ENCODE measurements around the gene ARHGAP26. TPM values are rescaled to one million over a fixed set of nuclear protein-coding genes. Genes with fewer than 3 reads are reported as not detected.

Gene ARHGAP26
- total RNA-seq, 1 donor from 2014 or later = 15.1 TPM

DNA sequence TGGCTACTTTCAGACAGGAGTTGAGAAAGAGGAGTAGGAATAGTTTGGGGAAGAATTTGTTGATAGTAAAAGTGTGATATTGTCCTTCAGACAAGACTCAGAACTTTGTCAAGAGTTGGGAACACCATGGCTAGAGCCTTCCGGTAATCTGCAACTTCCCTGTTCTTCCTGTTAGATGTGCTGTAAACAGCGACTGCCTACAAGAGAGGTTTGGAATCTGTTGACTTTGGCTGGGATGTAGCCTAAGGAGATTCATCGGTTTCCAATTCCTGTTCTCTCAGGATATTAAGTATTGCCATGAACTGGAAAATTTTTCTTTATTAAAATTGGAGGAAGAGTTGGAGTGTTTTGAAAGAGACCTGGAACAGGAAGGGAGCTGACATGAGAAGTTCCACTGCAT is 43.9 kb downstream of the ARHGAP26 start:
- Mint-ChIP-seq H3K36me3 (ENCODE audit: low read depth) (no peaks in the 10 kb centered on the region), H3K9me3 (no peaks in the 10 kb centered on the region), H3K4me3 (ENCODE audit: low read depth) (no peak overlapping the region), H3K4me1 (ENCODE audit: low read depth) (peaks cover 36% of the 10 kb centered on the region), H3K27ac (no peak overlapping the region), H3K27me3 (ENCODE audit: low read depth) (no peaks in the 10 kb centered on the region)
- intact Hi-C loops (cut with micrococcal nuclease) = no loop called here
- DNase-seq (ENCODE audit: low spot score) = no peak

DNA sequence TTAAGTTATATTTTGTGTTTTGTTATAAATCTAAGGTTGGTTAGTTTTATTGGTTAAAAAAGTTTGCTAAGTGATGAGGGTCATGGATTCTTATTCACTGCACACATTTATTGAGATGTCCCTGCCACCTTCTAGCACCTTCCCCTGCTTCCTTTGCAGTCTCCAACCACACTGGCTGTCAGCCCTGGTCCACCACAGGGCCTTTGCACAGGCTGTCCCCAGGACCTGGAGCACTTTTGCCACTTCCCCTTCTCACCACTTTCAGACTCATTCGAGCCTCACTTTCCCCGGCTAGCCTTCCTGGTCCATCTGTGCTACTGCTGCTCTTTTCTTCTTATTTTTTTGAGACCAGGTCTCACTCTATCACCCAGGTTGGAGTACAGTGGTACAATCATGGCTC is 45.3 kb downstream of the ARHGAP26 start:
- no peaks in the 10 kb centered on the region for H3K36me3 Mint-ChIP-seq (ENCODE audit: low read depth)
- H3K9me3 Mint-ChIP-seq = no peaks in the 10 kb centered on the region
- H3K27me3 Mint-ChIP-seq (ENCODE audit: low read depth) = no peaks in the 10 kb centered on the region
- intact Hi-C loops (cut with micrococcal nuclease) = no loop called here
- H3K4me3 Mint-ChIP-seq (ENCODE audit: low read depth) = no peak overlapping the region
- no peak for DNase-seq (ENCODE audit: low spot score)
- no peak overlapping the region for H3K27ac Mint-ChIP-seq
- peaks cover 35% of the 10 kb centered on the region for H3K4me1 Mint-ChIP-seq (ENCODE audit: low read depth)

DNA sequence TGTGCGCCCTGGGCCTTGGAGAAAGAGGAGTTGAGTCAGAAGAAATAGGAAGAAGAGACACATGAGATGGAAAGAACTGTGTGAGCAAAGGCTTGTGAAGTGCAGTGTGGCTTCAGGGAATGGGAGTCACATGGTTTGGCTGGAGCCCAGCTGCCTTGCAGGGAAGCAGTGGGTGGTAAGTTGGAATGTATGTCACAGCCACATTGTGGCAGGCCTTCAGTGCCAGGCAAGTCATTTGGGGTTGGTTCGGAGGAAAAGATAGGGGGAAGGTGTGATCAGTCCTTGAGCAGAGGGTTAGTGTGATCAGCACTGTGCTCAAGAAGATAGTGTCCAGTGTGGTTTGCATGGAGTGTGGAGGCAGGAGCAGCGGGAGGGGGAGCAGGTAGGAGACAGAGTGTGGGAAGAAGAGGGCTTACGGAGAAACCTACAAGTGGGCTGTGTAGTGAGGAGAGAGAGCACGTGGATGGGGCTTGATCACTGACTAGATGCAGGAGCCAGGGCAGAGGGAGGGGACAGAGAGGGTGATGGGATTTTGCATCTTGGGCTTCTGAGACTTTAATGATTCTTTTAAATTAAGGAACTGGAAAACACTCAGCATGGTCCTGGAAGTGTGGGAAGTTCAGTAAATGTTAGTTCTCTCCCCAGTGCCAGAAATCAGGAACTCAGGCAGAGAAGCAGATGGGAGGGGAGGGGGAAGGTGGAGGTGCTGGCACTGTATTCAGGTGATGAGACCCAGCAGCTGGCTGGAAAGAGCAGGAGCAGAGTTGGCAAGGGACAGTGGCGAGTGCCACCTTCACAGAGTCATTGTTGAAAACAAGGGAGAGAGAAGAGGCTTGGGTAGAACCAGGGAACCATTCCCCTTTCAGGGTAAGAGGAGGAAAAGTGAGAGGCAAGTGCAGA is 46.6 kb downstream of the ARHGAP26 start:
- Mint-ChIP-seq H3K4me1 (ENCODE audit: low read depth) (peaks cover 43% of the 10 kb centered on the region), H3K27me3 (ENCODE audit: low read depth) (no peaks in the 10 kb centered on the region), H3K36me3 (ENCODE audit: low read depth) (no peaks in the 10 kb centered on the region), H3K27ac (peak overlapping the region; percentile 12), H3K4me3 (ENCODE audit: low read depth) (no peak overlapping the region), H3K9me3 (no peaks in the 10 kb centered on the region)
- no peak for DNase-seq (ENCODE audit: low spot score)
- intact Hi-C loops (cut with micrococcal nuclease) = no loop called here

DNA sequence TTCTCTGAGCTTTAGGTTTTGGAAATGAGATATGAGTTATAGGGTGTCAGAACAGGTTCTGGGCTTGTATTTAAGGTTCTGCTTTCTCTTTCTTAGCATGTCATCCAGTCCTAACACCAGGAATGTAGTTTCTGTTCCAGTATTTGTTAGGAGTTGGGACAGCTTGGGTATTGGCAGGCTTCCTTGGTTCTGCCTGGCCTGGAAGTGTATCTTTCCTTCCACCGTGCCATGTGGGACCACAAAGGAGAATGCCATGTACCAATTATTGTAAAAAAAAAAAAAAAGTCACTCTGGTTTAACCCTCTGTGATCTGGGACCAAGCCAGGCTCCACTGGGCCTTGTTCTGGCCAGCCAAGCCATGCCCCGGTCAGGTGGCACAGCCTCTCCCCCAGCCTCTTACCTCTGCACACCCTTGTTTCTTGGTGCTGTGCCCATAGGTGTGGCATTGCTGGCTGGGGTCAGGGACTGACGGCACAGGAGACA is 47.8 kb downstream of the ARHGAP26 start:
- intact Hi-C loops (cut with micrococcal nuclease) = no loop called here
- H3K4me1 Mint-ChIP-seq (ENCODE audit: low read depth) = peaks cover 48% of the 10 kb centered on the region
- no peak for DNase-seq (ENCODE audit: low spot score)

DNA sequence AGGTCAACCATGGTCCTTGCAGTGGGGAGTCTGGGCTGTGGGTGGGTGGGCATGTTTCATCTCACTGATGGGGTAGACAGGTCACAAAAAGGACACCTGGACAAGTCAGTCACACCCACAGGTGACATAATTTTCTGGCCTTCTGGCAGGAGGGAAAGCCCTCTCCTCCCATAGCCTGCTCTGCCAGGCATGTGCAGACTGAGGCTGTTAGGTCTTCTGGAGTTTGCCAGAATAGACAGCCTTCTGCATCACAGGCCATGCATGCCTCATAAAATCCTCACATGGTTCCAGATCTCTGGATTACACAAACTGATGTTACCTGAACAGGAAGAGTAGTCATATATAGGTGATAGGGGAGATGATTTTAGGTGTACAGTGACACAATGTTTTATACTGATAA is 49.1 kb downstream of the ARHGAP26 start:
- H3K27me3 Mint-ChIP-seq (ENCODE audit: low read depth) = no peaks in the 10 kb centered on the region
- H3K4me1 Mint-ChIP-seq (ENCODE audit: low read depth) = peaks cover 59% of the 10 kb centered on the region
- H3K9me3 Mint-ChIP-seq = no peaks in the 10 kb centered on the region
- intact Hi-C loops (cut with micrococcal nuclease) = no loop called here
- no peak overlapping the region for H3K4me3 Mint-ChIP-seq (ENCODE audit: low read depth)
- DNase-seq (ENCODE audit: low spot score) = no peak
- H3K36me3 Mint-ChIP-seq (ENCODE audit: low read depth) = no peaks in the 10 kb centered on the region
- H3K27ac Mint-ChIP-seq = no peak overlapping the region

More for the DNA sequence above, 47.8 kb downstream of the ARHGAP26 start:
- Mint-ChIP-seq H3K9me3 (no peaks in the 10 kb centered on the region), H3K27ac (no peak overlapping the region), H3K4me3 (ENCODE audit: low read depth) (no peak overlapping the region), H3K36me3 (ENCODE audit: low read depth) (no peaks in the 10 kb centered on the region), H3K27me3 (ENCODE audit: low read depth) (no peaks in the 10 kb centered on the region)

DNA sequence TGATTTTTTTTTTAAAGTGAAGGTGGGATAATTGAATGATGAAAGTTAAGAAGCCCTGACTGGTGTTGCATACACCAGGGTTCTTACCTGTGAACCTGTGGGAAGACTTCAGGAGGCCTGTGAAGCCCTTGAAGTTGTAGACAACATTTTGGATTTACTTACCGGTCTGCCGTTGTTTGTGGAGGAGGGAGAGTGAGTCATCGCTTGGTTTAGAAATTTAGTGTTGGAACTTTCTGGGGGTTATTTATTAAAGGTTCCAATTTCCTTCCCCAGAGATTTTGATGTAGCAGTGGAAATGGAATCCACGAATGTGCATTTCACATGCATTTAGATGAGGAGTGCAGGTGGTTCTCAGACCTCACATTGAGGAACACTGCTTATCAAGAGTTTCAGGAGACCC is 49.6 kb downstream of the ARHGAP26 start:
- Mint-ChIP-seq H3K4me3 (ENCODE audit: low read depth) (no peak overlapping the region), H3K36me3 (ENCODE audit: low read depth) (no peaks in the 10 kb centered on the region), H3K9me3 (no peaks in the 10 kb centered on the region), H3K27me3 (ENCODE audit: low read depth) (no peaks in the 10 kb centered on the region), H3K27ac (no peak overlapping the region), H3K4me1 (ENCODE audit: low read depth) (peaks cover 64% of the 10 kb centered on the region)
- DNase-seq (ENCODE audit: low spot score) = no peak
- intact Hi-C loops (cut with micrococcal nuclease) = loop anchor here (10.0 kb wide), 1 partner anchor 185 kb away; no protein-coding TSS in a partner anchor

- Mint-ChIP-seq H3K27me3 (ENCODE audit: low read depth) (no peaks in the 10 kb centered on the region), H3K36me3 (ENCODE audit: low read depth) (no peaks in the 10 kb centered on the region), H3K27ac (peak overlapping the region; percentile 67), H3K4me1 (ENCODE audit: low read depth) (peaks cover 67% of the 10 kb centered on the region), H3K4me3 (ENCODE audit: low read depth) (no peak overlapping the region), H3K9me3 (no peaks in the 10 kb centered on the region)
- intact Hi-C loops (cut with micrococcal nuclease) = loop anchor here (10.0 kb wide), 1 partner anchor 184 kb away; no protein-coding TSS in a partner anchor
- DNase-seq (ENCODE audit: low spot score) = no peak
Observed at GRCh38 chr5:142820447-142820846, 50.3 kb downstream of the ARHGAP26 start.

GRCh38 chr5:142821034-142821732 is 51.0 kb downstream of the ARHGAP26 start:
- peak overlapping the region; percentile 67 for H3K27ac Mint-ChIP-seq
- intact Hi-C loops (cut with micrococcal nuclease) = loop anchor here (10.0 kb wide), 1 partner anchor 184 kb away; no protein-coding TSS in a partner anchor
- H3K36me3 Mint-ChIP-seq (ENCODE audit: low read depth) = no peaks in the 10 kb centered on the region
- H3K4me3 Mint-ChIP-seq (ENCODE audit: low read depth) = no peak overlapping the region
- peaks cover 68% of the 10 kb centered on the region for H3K4me1 Mint-ChIP-seq (ENCODE audit: low read depth)
- no peak for DNase-seq (ENCODE audit: low spot score)
- H3K27me3 Mint-ChIP-seq (ENCODE audit: low read depth) = no peaks in the 10 kb centered on the region
- H3K9me3 Mint-ChIP-seq = no peaks in the 10 kb centered on the region

DNA sequence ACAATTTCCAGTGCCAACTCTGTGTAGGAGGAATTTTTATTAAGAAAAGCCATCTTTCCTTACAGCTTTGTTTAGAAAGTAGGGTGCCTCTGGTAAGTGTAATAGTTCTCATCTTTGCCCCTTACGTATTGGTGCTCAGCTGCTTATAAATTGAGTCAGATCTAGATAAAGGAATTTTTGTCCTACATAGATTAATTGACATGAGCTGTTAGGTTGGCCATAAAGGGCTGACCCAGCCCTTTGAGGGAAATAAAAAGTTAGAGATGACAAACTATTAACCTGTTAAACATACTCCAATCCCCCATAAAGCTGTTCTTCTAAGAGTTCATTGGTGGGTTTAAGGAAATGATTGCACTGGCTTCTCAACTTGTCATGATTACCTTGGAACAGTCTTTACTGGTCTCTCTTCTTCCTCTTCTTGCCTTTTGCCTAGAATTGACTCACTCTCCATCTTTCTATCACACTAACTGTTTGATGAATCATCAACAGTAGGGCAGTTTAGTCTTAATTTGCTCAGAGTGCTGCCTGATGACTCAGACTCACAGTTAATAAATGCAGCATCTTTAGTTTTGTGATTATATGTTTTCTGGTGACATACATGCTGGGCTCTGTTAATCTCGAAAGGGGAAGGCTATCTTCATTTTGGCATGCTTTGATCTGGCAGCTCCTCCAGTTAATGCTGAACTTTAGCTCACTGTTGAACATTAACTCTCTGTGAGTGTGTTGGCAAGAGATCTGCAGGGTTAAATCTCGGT is 51.7 kb downstream of the ARHGAP26 start:
- H3K9me3 Mint-ChIP-seq = no peaks in the 10 kb centered on the region

DNA sequence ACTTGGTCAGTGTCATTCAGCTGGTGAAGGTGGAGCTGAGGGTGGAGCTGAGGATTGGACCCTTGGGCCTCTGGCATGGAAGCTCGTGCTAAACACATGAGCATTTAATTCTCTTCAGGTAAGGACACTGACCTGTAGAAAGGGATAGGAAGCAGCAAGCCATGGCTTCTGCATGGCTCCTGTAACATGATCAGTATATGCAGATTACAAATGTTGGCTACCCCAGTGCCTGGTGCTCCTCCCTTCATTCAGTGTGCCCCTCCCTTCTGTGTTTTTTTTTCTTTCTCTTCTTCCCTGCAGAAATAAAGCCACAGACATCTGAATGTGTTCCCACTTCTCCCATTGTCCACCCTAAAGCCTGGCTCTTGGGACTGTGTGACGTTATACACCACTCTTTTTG is 52.9 kb downstream of the ARHGAP26 start:
- DNase-seq (ENCODE audit: low spot score) = no peak
- Mint-ChIP-seq H3K27me3 (ENCODE audit: low read depth) (no peaks in the 10 kb centered on the region), H3K9me3 (no peaks in the 10 kb centered on the region), H3K4me3 (ENCODE audit: low read depth) (no peak overlapping the region), H3K4me1 (ENCODE audit: low read depth) (peaks cover 75% of the 10 kb centered on the region), H3K36me3 (ENCODE audit: low read depth) (no peaks in the 10 kb centered on the region), H3K27ac (peak overlapping the region; percentile 64)
- intact Hi-C loops (cut with micrococcal nuclease) = loop anchor here (2.0 to 10.0 kb wide), 2 partner anchors 44 to 182 kb away; no protein-coding TSS in a partner anchor

More for the DNA sequence above, 51.7 kb downstream of the ARHGAP26 start:
- peak overlapping the region; percentile 72 for H3K27ac Mint-ChIP-seq
- peaks cover 69% of the 10 kb centered on the region for H3K4me1 Mint-ChIP-seq (ENCODE audit: low read depth)
- intact Hi-C loops (cut with micrococcal nuclease) = loop anchor here (1.0 to 10.0 kb wide), 4 partner anchors 21 to 183 kb away; no protein-coding TSS in a partner anchor
- H3K36me3 Mint-ChIP-seq (ENCODE audit: low read depth) = no peaks in the 10 kb centered on the region
- no peaks in the 10 kb centered on the region for H3K27me3 Mint-ChIP-seq (ENCODE audit: low read depth)
- no peak for DNase-seq (ENCODE audit: low spot score)
- no peak overlapping the region for H3K4me3 Mint-ChIP-seq (ENCODE audit: low read depth)

DNA sequence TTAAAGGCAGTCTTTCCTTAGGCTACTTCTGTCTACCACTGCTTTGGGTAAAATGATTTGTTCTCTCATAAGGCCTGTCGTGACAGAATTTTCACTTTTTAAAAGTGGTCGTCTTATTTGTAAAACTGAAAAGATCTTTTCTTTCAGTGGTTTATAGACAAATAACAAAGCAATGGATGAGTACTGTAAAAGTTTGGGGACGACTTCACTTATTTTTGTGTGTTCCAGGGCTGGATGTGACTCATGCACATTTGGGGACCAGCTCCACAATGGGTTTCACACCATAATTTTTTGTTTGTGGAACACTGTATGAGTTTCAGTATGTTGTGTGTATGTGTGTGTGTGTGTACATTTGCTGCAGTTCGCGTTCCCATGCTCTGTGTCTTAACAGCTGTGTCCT is 53.6 kb downstream of the ARHGAP26 start:
- no peak for DNase-seq (ENCODE audit: low spot score)

GRCh38 chr5:142824391-142824790 is 54.2 kb downstream of the ARHGAP26 start:
- Mint-ChIP-seq H3K4me3 (ENCODE audit: low read depth) (no peak overlapping the region), H3K4me1 (ENCODE audit: low read depth) (peaks cover 81% of the 10 kb centered on the region), H3K27me3 (ENCODE audit: low read depth) (no peaks in the 10 kb centered on the region), H3K36me3 (ENCODE audit: low read depth) (no peaks in the 10 kb centered on the region), H3K9me3 (no peaks in the 10 kb centered on the region), H3K27ac (peak overlapping the region; percentile 29)
- intact Hi-C loops (cut with micrococcal nuclease) = loop anchor here (10.0 kb wide), 1 partner anchor 180 kb away; no protein-coding TSS in a partner anchor
- DNase-seq (ENCODE audit: low spot score) = no peak

More for the DNA sequence above, 53.6 kb downstream of the ARHGAP26 start:
- Mint-ChIP-seq H3K27ac (peak overlapping the region; percentile 59), H3K36me3 (ENCODE audit: low read depth) (no peaks in the 10 kb centered on the region), H3K4me3 (ENCODE audit: low read depth) (no peak overlapping the region), H3K9me3 (no peaks in the 10 kb centered on the region), H3K27me3 (ENCODE audit: low read depth) (no peaks in the 10 kb centered on the region), H3K4me1 (ENCODE audit: low read depth) (peaks cover 77% of the 10 kb centered on the region)
- intact Hi-C loops (cut with micrococcal nuclease) = loop anchor here (2.0 to 10.0 kb wide), 2 partner anchors 43 to 181 kb away; no protein-coding TSS in a partner anchor

Data from activated T-helper 2 cell treated with anti-CD3 and anti-CD28 coated beads, Interferon-gamma antibody, Interleukin-2, Interleukin-4, amounts not matched to agents 10 μg/mL and 5 μg/mL and 100 μg/mL, durations not matched to agents 14 hours and 24 hours and 36 hours (primary cell).